HUDEP-2 (cell line): Measurements from ENCODE around the gene BCO1.

Experiments used
- DNase-seq, 76 experiments: peaks; one replicate each; lab custom pipeline; 2025; ENCODE audit not compliant: unreplicated experiment in 76 of 76; lab: John Stamatoyannopoulos, UW

Gene BCO1

GRCh38 chr16:81273223-81273950 lies 34.9 kb downstream of the BCO1 start:
- no peak for DNase-seq

GRCh38 chr16:81275064-81275532 lies 36.6 kb downstream of the BCO1 start:
- DNase-seq, result no peak

- no peak for DNase-seq
Measured at GRCh38 chr16:81275795-81276194, 37.3 kb downstream of the BCO1 start.

GRCh38 chr16:81276323-81276722 lies 37.8 kb downstream of the BCO1 start:
- DNase-seq, result no peak

- DNase-seq, result no peak
Measured at GRCh38 chr16:81277541-81278080, 39.1 kb downstream of the BCO1 start.

GRCh38 chr16:81278526-81278925 lies 40.0 kb downstream of the BCO1 start:
- DNase-seq, result no peak

- DNase-seq, result no peak
Measured at GRCh38 chr16:81279392-81279791, 40.9 kb downstream of the BCO1 start.

GRCh38 chr16:81280393-81280792 lies 41.9 kb downstream of the BCO1 start:
- DNase-seq, result no peak

GRCh38 chr16:81283044-81283443 lies 44.6 kb downstream of the BCO1 start:
- DNase-seq, result no peak

GRCh38 chr16:81284995-81285600 lies 46.6 kb downstream of the BCO1 start:
- no peak for DNase-seq

GRCh38 chr16:81286190-81286589 lies 47.7 kb downstream of the BCO1 start:
- no peak for DNase-seq

- DNase-seq, result no peak
Measured at GRCh38 chr16:81291117-81291516, 52.6 kb downstream of the BCO1 start.

GRCh38 chr16:81292936-81293335 lies 54.4 kb downstream of the BCO1 start:
- DNase-seq, result no peak

GRCh38 chr16:81293909-81294802 lies 55.7 kb downstream of the BCO1 start:
- no peak for DNase-seq

GRCh38 chr16:81296631-81297030 lies 58.1 kb downstream of the BCO1 start:
- no peak for DNase-seq

- no peak for DNase-seq
Measured at GRCh38 chr16:81307770-81308169, 69.3 kb downstream of the BCO1 start.

- DNase-seq, result no peak
Measured at GRCh38 chr16:81310045-81310644, 71.7 kb downstream of the BCO1 start.

GRCh38 chr16:81311762-81312161 lies 73.3 kb downstream of the BCO1 start:
- DNase-seq, result no peak

GRCh38 chr16:81313701-81314602 lies 75.5 kb downstream of the BCO1 start:
- peak in 7 of 76 experiments; percentile 1 to 12 (median 7) for DNase-seq
